Measurements from ENCODE around the gene KRTAP5-3. TPM values are rescaled to one million over a fixed set of nuclear protein-coding genes. Genes with fewer than 3 reads are reported as not detected.

Gene KRTAP5-3
- total and polyA plus RNA-seq, 2 donors (not counting 3 experiments of a cell fraction or from before 2014, with no cell fraction given), result not detected

GRCh38 chr11:1570896-1571759 lies 37.1 kb downstream of the KRTAP5-3 start:
- no peaks in the 10 kb centered on the region for H3K9me3 ChIP-seq (replicated peaks; ENCODE audit: control insufficient read depth, insufficient read depth, low read length)
- no peak for DNase-seq (ENCODE audit: low read depth, low spot score)
- intact Hi-C loops (cut with micrococcal nuclease), result loop anchor here (5.0 to 10.0 kb wide), 3 partner anchors 34 to 309 kb away; partner anchors contain the start of gene TOLLIP
- dilution Hi-C loops (cut with MboI; ENCODE audit: extremely low pct_ligation_motif_present, low sequenced_read_pairs), result no loop called here
- H3K9ac ChIP-seq (replicated peaks; ENCODE audit: extremely low read depth, insufficient read depth, low read length), result peak overlapping the region; percentile 38
- TF ChIP-seq CTCF (IDR thresholded peaks at IDR 0.05; ENCODE audit: extremely low read depth in 1 of 2, insufficient read depth in 1 of 2, low read depth in 1 of 2, low read length in 2 of 2) (no peak), EZH2 (IDR thresholded peaks at IDR 0.05; ENCODE audit: borderline replicate concordance, low read depth, low read length, severe bottlenecking) (peak; percentile 48)
- peaks cover 5% of the 10 kb centered on the region for H3K4me1 ChIP-seq (ENCODE audit: control insufficient read depth, extremely low read depth, insufficient read depth, low read length)
- peak overlapping the region; percentile 39 for H3K4me2 ChIP-seq (ENCODE audit: insufficient read depth, low read length)
- no peaks in the 10 kb centered on the region for H4K20me1 ChIP-seq (replicated peaks; ENCODE audit: control insufficient read depth, extremely low read depth, insufficient read depth, low read length)
- no peaks in the 10 kb centered on the region for H3K9me1 ChIP-seq (replicated peaks; ENCODE audit: control insufficient read depth, extremely low read depth, insufficient read depth, low read length)
- H3K36me3 ChIP-seq (ENCODE audit: control insufficient read depth in 2 of 2, extremely low read depth in 1 of 2, insufficient read depth in 2 of 2, low read length in 2 of 2), result no peaks in the 10 kb centered on the region
- H3K4me3 ChIP-seq (replicated peaks in 1 of 3; ENCODE audit: insufficient read depth in 1 of 3, low read depth in 1 of 3, low read length in 3 of 3), result peak overlapping the region in 2 of 3 experiments; percentile 26 to 40
- H3K79me2 ChIP-seq (ENCODE audit: control insufficient read depth, insufficient read depth, low read length), result no peaks in the 10 kb centered on the region
- ChIA-PET POLR2A (no interaction called here), CTCF (interaction anchor here (0.8 to 2.5 kb wide), 2 partner anchors 13 to 24 kb away, joined by 3 to 14 read pairs; no protein-coding TSS in a partner anchor)
- FAIRE-seq, result no peak
- H2AFZ ChIP-seq (ENCODE audit: low read depth, low read length), result no peak overlapping the region
- no TSS peak for BruUV-seq (replicated peaks)
- no peak overlapping the region for H3K27ac ChIP-seq (ENCODE audit: insufficient read depth, low read depth, low read length)
- H3K27me3 ChIP-seq (ENCODE audit: control insufficient read depth in 2 of 2, insufficient read depth in 2 of 2, low read length in 2 of 2), result peaks cover 10 to 16% of the 10 kb centered on the region in 2 experiments

DNA sequence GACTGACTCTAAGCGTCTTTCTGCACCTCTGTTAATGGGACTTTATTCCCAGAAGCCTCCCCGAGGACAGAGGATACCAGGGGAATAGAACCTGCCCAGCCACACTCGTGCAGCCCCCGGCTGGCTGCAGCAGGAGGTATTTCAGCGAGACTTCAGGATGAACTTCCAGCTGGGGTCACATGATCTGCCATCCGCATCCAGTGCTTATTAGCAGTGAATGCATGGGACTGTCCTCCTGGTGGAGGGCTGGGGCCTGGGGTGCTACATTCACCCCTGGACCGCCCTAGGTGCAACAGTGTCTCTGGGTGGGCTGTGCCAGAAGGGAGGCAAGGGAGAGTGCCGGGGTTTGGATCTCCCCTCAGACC lies 37.8 kb downstream of the KRTAP5-3 start:
- ChIA-PET CTCF (interaction anchor here (0.8 to 2.5 kb wide), 4 partner anchors 12 to 25 kb away, joined by 3 to 14 read pairs (median 4); no protein-coding TSS in a partner anchor), POLR2A (no interaction called here)
- Histone ChIP-seq H3K4me3 (replicated peaks in 1 of 3; ENCODE audit: insufficient read depth in 1 of 3, low read depth in 1 of 3, low read length in 3 of 3) (no peak overlapping the region), H3K27me3 (ENCODE audit: control insufficient read depth in 2 of 2, insufficient read depth in 2 of 2, low read length in 2 of 2) (peaks cover 10 to 16% of the 10 kb centered on the region in 2 experiments), H3K4me2 (ENCODE audit: insufficient read depth, low read length) (no peak overlapping the region), H3K79me2 (ENCODE audit: control insufficient read depth, insufficient read depth, low read length) (no peaks in the 10 kb centered on the region), H3K9me1 (replicated peaks; ENCODE audit: control insufficient read depth, extremely low read depth, insufficient read depth, low read length) (no peaks in the 10 kb centered on the region), H3K9ac (replicated peaks; ENCODE audit: extremely low read depth, insufficient read depth, low read length) (no peak overlapping the region), H3K36me3 (ENCODE audit: control insufficient read depth in 2 of 2, extremely low read depth in 1 of 2, insufficient read depth in 2 of 2, low read length in 2 of 2) (no peaks in the 10 kb centered on the region), H2AFZ (ENCODE audit: low read depth, low read length) (no peak overlapping the region), H3K4me1 (ENCODE audit: control insufficient read depth, extremely low read depth, insufficient read depth, low read length) (peaks cover 5% of the 10 kb centered on the region), H3K9me3 (replicated peaks; ENCODE audit: control insufficient read depth, insufficient read depth, low read length) (no peaks in the 10 kb centered on the region), H3K27ac (ENCODE audit: insufficient read depth, low read depth, low read length) (no peak overlapping the region), H4K20me1 (replicated peaks; ENCODE audit: control insufficient read depth, extremely low read depth, insufficient read depth, low read length) (no peaks in the 10 kb centered on the region)
- dilution Hi-C loops (cut with MboI; ENCODE audit: extremely low pct_ligation_motif_present, low sequenced_read_pairs) (no loop called here), intact Hi-C loops (cut with micrococcal nuclease) (loop anchor here (5.0 to 10.0 kb wide), 3 partner anchors 33 to 308 kb away; partner anchors contain the start of gene TOLLIP)
- FAIRE-seq, result no peak
- DNase-seq (ENCODE audit: low read depth, low spot score), result no peak
- BruUV-seq (replicated peaks), result TSS peak; percentile 44
- TF ChIP-seq EZH2 (IDR thresholded peaks at IDR 0.05; ENCODE audit: borderline replicate concordance, low read depth, low read length, severe bottlenecking) (no peak), JUN (IDR thresholded peaks at IDR 0.05; ENCODE audit: borderline replicate concordance, insufficient read depth, insufficient read length, low read depth) (no peak), POLR2A (IDR thresholded peaks at IDR 0.05; ENCODE audit: low read depth, low read length) (no peak), GATA2 (IDR thresholded peaks at IDR 0.05; ENCODE audit: insufficient read depth, insufficient read length, low read depth, low read length) (no peak), FOS (IDR thresholded peaks at IDR 0.05; ENCODE audit: borderline replicate concordance, insufficient read depth, low read length) (no peak), MYC (IDR thresholded peaks at IDR 0.05; ENCODE audit: low read depth, low read length) (no peak), POLR2AphosphoS5 (IDR thresholded peaks at IDR 0.05; ENCODE audit: insufficient read depth, low read depth, low read length) (no peak), CTCF (IDR thresholded peaks at IDR 0.05; ENCODE audit: extremely low read depth in 1 of 2, insufficient read depth in 1 of 2, low read depth in 1 of 2, low read length in 2 of 2) (no peak)
- TF ChIP-seq, protein P1, sequence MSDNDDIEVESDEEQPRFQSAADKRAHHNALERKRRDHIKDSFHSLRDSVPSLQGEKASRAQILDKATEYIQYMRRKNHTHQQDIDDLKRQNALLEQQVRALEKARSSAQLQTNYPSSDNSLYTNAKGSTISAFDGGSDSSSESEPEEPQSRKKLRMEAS (IDR thresholded peaks at IDR 0.05; ENCODE audit: insufficient read depth, insufficient read length), result no peak
